Peyer's patch (tissue), 4 donors: ENCODE results near the gene IRF2. TPM values are rescaled to one million over a fixed set of nuclear protein-coding genes. Genes with fewer than 3 reads are reported as not detected.

Experiments used
- DNase-seq, 3 donors: peaks; one replicate each; pipeline ENCODE4 v3.0.0-alpha.2; 2017 to 2019
- H3K27ac ChIP-seq, 4 donors: fragments of 200-600 bp; sonication (generic); one replicate each; pipeline ENCODE4 v1.5.1; 2016 to 2019
- H3K27me3 ChIP-seq, 2 donors: fragments of 200-600 bp; sonication (generic); one replicate each; pipeline ENCODE4 v1.5.1; 2019
- H3K36me3 ChIP-seq, 3 donors: fragments of 200-600 bp; sonication (generic); one replicate each; pipeline ENCODE4 v1.5.1; 2016 to 2019
- H3K4me1 ChIP-seq, 4 donors: fragments of 200-600 bp; sonication (generic); one replicate each; pipeline ENCODE4 v1.5.1; 2016 to 2019
- H3K4me3 ChIP-seq, 4 donors: fragments of 200-600 bp; sonication (generic); 1 replicate in 3 of 4; 2 replicates in 1 of 4; pipeline ENCODE4 v1.5.1; 2016 to 2019; ENCODE audit warnings: mild to moderate bottlenecking in 1 of 4
- H3K9me3 ChIP-seq, 4 donors: fragments of 200-600 bp; sonication (generic); one replicate each; pipeline ENCODE4 v1.5.1; 2016 to 2019; ENCODE audit warnings: mild to moderate bottlenecking in 1 of 4
- CTCF ChIP-seq, 6 experiments: fragments of 450-650 bp in 4 of 6; fragments of 200-600 bp in 2 of 6; sonication (generic) in 1 of 6; IDR thresholded peaks; one replicate each; pipeline ENCODE4 v1.5.1; 2017 to 2019; ENCODE audit warnings: antibody characterized with exemption in 6 of 6, mild to moderate bottlenecking in 3 of 6, moderate library complexity in 1 of 6
- POLR2A ChIP-seq, 2 donors: fragments of 450-650 bp; IDR thresholded peaks; one replicate each; pipeline ENCODE4 v1.5.1; 2017; ENCODE audit warnings: antibody characterized with exemption in 2 of 2, mild to moderate bottlenecking in 2 of 2, moderate library complexity in 2 of 2
- total RNA-seq, 4 donors: library from RNA; depleted of rRNA; stranded (reverse); fragments of >200 nt; gene quantifications; one replicate each; pipeline ENCODE4 v1.1.0, GENCODE V29; 2016

IRF2 gene
- total RNA-seq, 4 donors from 2014 or later, result 28.0 to 42.8 (median 39.2) TPM

- no peaks in the 10 kb centered on the region for H3K9me3 ChIP-seq
- DNase-seq, result peak in 2 of 3 donors; percentile 55 to 66
- H3K4me3 ChIP-seq, result no peak overlapping the region
- no peaks in the 10 kb centered on the region for H3K27me3 ChIP-seq
- H3K36me3 ChIP-seq, result no peaks in the 10 kb centered on the region
- TF ChIP-seq CTCF (IDR thresholded peaks at IDR 0.05) (no peak), POLR2A (IDR thresholded peaks at IDR 0.05) (no peak)
- peaks cover 0 to 52% (median 13%) of the 10 kb centered on the region in 4 donors for H3K4me1 ChIP-seq
- no peak overlapping the region for H3K27ac ChIP-seq
These were observed 29.4 kb downstream of the IRF2 start for GRCh38 chr4:184444953-184445309.

- Histone ChIP-seq H3K4me1 (peaks cover 0 to 49% (median 10%) of the 10 kb centered on the region in 4 donors), H3K4me3 (no peak overlapping the region), H3K9me3 (no peaks in the 10 kb centered on the region), H3K27ac (no peak overlapping the region), H3K36me3 (no peaks in the 10 kb centered on the region), H3K27me3 (no peaks in the 10 kb centered on the region)
- no peak for TF ChIP-seq CTCF (IDR thresholded peaks at IDR 0.05)
- no peak for TF ChIP-seq POLR2A (IDR thresholded peaks at IDR 0.05)
- no peak for DNase-seq
These were observed 30.0 kb downstream of the IRF2 start for GRCh38 chr4:184444215-184444952.

GRCh38 chr4:184443318-184443717 lies 31.0 kb downstream of the IRF2 start:
- Histone ChIP-seq H3K36me3 (no peaks in the 10 kb centered on the region), H3K27me3 (no peaks in the 10 kb centered on the region), H3K9me3 (no peaks in the 10 kb centered on the region), H3K27ac (no peak overlapping the region), H3K4me1 (peaks cover 0 to 48% (median 5%) of the 10 kb centered on the region in 4 donors), H3K4me3 (no peak overlapping the region)
- DNase-seq, result no peak
- TF ChIP-seq CTCF (IDR thresholded peaks at IDR 0.05), result no peak
- TF ChIP-seq POLR2A (IDR thresholded peaks at IDR 0.05), result no peak

- Histone ChIP-seq H3K4me3 (no peak overlapping the region), H3K27ac (no peak overlapping the region), H3K36me3 (no peaks in the 10 kb centered on the region), H3K4me1 (peaks cover 0 to 42% (median 6%) of the 10 kb centered on the region in 4 donors), H3K27me3 (no peaks in the 10 kb centered on the region), H3K9me3 (no peaks in the 10 kb centered on the region)
- TF ChIP-seq POLR2A (IDR thresholded peaks at IDR 0.05), result no peak
- TF ChIP-seq CTCF (IDR thresholded peaks at IDR 0.05), result no peak
- DNase-seq, result no peak
These were observed 32.1 kb downstream of the IRF2 start for GRCh38 chr4:184442314-184442635.

DNA sequence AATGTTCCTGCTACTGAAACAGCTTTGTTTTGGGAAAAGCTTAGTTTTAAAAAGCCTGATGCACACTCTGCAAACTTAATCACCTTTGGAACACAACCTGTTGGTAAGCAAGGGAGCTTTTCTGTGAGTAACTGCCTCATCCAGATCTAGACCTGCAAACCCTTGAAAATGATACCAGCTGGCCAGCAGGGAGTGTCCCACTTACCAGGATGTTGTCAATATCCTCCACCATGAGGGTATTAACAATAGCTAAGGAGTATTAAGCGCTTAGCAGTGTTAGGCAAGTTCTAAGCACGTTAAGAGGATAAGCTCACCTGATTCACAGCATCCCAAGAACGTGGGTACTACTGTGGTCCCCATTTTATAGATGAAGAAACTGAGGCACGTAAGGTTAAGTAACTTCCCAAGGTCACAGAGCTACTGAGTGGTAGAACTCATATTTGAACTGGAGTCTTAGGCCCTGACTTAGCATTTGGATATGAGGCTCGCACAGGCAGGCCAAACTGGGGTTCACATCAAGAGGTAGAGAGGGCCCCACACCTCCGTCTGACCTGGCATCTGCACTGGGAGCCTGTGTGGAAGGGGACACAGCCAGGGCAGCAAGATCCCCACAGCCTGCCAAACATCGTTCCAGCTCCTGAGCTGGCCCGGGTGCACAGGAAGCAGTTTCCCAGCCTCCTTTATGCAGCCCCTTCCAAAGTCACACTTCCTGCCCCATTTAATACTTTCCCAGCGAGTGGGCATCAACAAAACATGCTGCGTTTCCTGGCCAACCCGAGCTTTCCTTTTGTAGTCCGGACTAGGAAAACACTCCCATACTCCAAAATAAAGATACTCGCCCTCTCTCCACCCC lies 32.7 kb downstream of the IRF2 start:
- TF ChIP-seq CTCF (IDR thresholded peaks at IDR 0.05), result no peak
- Histone ChIP-seq H3K27ac (no peak overlapping the region), H3K36me3 (no peaks in the 10 kb centered on the region), H3K27me3 (no peaks in the 10 kb centered on the region), H3K4me3 (no peak overlapping the region), H3K9me3 (no peaks in the 10 kb centered on the region), H3K4me1 (peaks cover 0 to 42% (median 6%) of the 10 kb centered on the region in 4 donors)
- no peak for DNase-seq
